Smooth muscle cell of the brain vasculature (primary cell): ENCODE results near the gene MEGF11.

Experiments
- DNase-seq: peaks from one replicate; pipeline ENCODE4 v3.0.0-alpha.2; 2012; ENCODE audit warnings: low read depth, low spot score

MEGF11 gene

DNA sequence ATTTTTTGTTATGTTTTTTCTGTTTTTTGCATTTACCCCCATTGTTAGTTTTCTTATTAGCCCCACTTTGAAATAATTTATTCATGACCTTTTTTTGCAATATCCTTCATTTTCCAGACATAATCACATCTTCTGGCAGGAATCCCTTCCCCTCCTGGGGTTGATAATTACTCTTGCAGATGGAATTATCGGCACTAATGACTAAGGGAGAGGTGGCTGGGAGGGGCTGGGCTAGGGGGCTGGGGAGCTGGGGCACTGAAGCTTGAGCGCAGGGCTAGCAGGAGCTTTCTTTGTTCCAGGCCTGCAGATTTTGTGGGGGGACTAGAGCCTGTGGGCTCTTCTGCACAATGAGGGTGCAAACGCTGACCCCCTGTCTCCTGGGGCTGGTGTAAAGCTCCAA is 306.5 kb downstream of the MEGF11 start:
- no peak for DNase-seq

DNA sequence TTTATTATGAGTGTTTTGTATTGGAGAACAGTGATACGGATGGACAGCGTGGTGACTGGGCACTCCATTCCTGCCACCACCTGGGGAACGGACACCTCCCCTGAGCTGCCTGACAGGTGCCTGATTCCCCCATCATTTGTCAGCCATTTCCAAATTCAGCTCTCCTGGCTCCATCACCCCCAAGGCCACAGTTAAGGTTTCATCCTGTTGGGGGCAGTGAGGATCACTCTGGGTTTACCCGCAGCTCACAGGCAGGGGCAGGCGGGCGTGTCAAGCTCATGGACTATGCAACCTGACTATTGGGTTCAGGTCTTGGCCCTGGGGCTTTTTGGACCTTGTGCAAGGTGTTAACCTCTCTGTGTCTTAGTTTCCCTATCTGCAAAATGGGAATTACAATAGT is 307.9 kb downstream of the MEGF11 start:
- DNase-seq = no peak

DNA sequence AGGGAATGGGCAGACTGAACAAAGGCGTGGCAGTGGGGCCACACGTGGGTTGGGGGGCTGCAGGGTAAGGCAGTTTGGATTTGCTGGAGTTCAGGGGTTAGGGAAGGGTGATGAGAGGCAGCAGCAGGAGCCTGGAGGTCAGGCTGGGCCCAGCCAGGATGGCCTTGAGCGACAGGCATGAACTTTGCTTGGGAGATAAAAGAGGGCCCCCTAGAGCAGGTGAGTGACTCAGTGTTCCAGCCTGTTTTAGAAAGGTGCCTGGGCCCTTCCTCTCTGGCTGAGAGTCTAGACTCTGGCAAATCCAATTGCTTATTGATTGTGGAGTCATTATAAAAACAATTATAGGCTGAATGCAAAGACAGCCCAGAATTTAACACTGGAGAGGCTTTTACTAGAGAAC is 309.1 kb downstream of the MEGF11 start:
- no peak for DNase-seq

DNA sequence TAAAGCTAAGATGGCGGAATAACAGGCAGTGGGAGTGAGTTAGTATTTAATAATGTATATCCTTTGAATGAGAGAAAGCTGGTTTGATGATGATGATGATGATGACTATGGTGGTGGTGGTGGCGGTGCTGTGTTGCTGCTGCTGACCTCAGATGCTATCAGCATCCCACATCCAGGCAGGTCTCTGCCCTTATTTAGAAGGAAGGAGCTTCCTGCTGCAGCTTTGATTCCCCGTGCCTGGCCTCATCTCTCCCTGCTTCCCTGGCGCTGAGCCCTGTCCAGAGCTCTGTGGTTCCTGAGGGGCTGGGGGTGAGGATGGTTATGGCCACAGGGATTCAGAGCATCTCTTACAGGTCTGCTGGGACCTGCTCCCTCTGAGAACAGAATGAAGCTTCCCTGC is 311.1 kb downstream of the MEGF11 start:
- no peak for DNase-seq

DNA sequence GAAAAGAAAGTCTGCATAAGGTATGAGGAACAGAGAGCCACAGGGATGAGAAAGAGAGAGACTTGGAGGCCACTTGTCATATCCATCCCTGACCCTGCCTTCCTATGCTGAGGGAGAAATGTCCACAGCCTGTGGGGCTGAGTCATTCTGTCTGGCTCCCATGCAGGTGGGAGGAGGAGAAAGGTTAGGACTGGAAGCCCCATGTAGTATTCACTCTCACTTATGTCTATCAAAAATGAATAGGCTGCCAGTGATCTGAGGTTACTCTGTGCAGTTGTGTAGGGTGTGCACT is 313.0 kb downstream of the MEGF11 start:
- DNase-seq = no peak

DNA sequence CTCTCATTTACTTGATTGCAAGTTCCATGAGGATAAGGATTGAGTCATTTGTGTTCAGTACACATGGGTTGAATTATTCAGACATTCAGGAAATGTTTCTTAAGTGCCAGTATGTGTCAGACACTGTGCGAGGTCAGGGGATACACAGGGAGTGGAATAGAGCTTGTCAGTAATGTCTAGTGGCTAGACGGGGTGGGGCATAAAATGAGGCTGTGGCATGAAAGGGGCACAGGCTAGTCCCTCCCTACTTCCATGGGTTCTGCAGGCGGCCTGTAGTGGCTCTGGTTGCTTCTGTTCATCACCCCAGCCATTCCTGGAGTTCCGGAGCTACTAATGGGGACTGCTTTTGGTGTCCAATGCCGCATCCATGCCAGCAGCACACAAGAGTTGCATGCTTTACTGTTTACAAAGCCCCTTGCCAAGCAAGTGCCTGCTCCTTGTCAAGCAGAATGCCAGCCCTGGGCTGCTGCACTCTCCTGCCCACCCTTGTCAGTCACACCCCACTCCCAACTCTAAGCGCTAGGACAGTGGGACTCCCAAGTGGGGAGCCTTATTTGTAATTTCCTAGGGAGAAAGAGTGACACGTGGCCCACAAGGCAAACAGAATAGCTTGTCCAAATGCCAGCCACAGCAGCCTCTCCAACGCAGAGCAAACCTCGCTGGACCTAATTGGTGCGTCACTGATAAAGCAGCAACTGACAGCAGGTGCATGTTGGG is 313.5 kb downstream of the MEGF11 start:
- DNase-seq = no peak

DNA sequence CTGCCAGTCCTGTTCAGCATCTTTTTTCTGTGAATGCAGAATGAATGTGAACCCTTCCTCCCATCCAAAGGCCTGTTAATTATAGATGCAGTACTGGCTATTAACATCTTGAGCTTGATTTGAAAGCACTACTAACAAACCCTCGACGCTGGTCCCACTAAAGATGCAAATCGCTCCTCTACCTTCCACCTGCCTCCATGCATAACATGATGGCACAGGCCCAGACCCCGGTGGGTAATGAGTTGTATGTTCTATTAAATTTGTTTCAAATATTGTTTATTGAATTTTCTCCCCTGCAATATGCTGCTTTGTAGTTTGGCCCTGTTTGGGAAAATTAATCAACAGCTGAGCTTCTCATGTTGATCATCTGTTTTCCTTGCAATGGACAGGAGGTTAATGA is 314.9 kb downstream of the MEGF11 start:
- no peak for DNase-seq

DNA sequence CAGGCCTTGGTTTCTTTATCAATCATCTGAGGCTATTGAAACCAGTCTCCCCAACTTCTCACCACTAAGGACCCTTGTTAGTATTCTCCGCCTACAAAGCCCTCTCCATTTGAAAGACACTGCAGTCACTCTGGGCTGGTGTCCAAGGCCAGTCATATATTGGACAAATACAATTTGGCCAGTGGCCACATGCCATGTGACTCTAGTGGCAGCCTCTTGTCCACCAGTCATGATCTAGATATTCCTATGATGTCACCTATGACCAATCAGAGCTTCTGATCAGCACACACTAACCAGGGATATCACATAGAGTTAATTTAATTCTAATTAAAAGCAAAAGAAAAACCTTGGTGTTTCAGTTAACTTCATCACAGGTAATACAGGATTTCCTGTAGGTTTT is 316.1 kb downstream of the MEGF11 start:
- DNase-seq = no peak

DNA sequence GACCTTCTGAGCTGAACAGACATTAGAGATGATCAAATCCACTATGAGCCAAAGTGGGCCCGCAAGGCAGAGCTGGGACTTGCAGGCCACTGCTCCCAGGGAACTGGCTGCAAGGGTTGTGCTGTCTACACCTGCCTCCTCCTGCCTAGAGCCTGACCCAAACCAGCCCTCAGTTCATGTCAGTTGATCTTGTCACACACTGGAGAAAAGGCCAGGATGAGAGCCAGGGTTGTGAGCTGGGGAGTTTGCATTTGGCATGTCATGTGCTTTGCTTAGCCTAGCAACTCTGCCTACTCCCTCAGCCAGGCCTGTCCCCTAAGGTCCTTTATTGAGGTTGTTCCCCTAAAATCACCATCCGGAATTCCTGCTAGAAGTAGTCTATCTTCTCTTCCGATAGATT is 316.5 kb downstream of the MEGF11 start:
- no peak for DNase-seq

DNA sequence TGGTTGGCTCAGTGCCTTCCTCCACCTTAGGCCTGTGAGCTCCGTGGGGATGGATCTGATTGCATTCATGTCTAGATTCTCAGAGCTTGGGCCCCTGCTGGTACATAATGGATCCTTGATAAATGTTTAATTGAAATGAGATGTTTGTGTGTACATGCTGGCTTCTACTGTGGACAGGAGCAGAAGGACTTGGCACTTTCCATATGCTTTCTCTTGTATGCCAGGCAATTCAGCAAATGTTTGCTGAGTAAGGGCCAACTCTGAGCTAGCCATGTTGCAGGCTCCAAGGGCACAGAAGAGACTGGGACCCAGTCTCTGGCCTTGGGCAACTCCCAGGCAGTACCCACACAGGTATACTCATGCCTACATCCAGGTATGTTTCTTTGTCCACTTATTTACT is 317.3 kb downstream of the MEGF11 start:
- no peak for DNase-seq

DNA sequence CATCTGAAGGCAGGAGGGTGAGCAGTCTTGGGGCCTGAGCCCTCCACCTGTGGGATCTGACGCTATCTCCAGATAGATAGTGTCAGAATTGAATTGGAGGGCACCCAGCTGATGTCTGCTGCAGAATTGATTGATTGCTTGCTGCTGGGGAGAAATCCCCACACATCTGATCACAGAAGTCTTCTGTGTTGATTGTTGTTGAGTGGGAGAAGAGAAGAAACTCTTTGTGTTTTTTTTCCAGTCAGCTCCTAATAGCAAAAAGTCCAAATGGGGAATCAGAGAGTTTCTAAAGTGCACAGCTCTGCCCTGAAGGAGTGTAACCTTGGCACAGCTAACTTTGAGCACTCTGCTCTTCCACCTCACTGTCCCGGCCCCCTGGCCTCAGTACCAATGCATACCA is 318.2 kb downstream of the MEGF11 start:
- DNase-seq = no peak

DNA sequence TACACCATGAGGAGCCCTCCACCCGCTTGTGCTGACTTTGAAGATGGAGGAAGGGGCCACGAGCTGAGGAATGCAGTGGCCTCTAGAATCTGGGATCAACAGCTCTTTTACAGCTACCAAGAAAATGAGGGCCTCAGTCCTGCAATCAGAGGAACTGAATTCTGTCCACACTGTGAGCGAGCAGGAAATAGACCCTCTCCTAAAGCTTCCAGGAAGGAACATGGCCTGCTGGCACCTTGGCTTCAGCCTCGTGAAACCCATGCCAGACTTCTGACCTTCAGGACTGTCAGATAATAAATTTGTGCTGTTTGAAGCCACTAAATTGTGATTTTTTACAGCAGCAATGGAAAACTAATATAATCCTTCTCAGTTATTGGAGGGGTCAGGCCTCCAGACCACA is 322.3 kb downstream of the MEGF11 start:
- DNase-seq = no peak

DNA sequence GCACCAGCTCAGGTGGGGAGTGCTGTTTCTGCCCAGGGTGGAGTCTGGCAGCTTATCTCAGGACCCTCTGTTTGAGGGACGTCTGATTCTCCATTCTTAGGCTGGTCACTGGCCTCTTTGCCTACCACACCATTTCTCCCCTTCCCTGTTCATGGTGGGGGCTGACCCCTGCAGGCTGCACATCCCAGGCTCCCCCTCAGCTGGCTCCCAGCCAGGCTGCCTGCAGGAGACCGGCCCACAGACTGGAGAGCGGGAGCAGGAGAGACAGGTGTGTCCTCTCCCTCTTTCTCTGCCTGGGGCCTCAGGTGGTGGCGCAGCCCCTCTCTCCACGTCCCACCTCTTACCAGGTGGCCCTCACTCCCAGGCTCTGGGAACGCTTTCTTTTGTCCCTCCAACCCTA is 323.4 kb downstream of the MEGF11 start:
- DNase-seq = no peak

DNA sequence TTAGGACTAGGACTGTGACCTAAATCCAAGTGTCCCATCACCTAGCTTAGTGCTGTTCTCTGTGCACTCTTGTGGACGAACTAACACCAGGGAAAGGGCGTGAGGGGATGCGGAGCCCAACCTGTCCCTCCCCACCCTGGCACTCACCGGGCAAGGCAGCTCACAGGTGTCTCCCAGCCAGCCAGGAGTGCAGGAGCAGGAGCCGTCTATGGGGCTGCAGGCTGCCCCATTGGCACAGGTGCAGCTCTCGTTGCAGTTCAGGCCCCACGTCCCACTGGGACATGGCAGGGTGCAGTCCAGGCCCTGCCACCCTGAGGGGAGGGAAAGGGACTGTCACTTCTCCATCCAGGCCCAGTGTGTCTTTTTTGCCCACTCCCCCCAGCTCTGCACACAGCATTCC is 324.0 kb downstream of the MEGF11 start:
- DNase-seq = no peak

DNA sequence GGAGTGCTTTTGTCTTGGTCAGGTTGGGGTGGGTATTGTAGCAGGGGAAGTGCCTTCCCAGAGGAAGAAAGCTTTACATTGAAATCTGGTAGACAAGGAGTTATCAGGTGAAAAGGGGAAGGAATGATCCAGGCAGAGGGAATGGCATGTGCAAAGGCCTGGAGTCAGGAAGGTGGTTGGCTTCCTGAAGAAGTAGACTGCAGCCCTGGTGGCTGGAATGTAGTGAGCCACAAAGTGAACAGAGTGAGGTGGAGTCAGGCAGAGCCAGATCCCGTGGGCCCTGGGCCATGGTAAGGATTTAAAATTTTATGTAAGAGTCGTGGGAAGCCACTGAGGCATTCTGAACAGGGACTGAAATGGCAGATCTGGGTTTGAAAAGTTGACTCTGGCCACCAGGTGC is 326.0 kb downstream of the MEGF11 start:
- DNase-seq = no peak

DNA sequence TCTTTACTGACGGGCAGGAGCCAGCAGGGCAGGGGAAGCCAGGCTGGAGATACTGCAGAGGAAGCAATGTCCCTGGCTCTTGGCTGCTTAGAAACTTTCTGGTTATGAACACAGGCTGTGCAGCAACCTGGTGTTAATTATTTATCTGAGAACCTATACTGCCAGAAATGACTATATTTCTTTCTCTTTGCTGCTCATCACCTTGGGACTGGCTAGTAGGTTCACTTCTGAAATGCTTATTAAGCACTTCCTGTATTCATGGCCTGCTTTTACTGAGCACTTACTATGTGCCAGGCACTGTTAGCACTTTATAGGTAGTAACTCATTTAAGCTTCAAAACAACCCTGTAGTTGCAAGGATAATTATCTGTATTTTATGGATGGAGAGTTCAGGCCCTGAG is 326.7 kb downstream of the MEGF11 start:
- no peak for DNase-seq

DNA sequence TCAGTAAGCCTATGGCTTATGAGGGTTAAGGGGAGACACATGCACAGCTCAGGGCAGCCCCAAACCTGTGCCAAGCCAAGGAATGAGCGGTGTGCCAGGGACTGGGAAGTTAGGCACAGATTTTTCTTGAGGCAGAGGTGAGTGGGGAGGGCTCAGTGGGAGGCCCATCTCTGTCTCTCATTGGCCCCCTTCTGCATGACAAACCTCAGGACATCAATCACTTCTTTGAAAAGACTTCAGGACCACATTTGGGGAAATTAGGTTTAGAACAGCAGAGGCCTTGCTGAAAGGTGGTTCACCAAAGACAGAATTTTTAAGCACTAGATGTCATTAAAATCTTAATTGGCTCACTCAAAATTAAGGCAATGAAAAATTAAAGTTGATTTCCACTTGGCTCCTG is 327.1 kb downstream of the MEGF11 start:
- no peak for DNase-seq

DNA sequence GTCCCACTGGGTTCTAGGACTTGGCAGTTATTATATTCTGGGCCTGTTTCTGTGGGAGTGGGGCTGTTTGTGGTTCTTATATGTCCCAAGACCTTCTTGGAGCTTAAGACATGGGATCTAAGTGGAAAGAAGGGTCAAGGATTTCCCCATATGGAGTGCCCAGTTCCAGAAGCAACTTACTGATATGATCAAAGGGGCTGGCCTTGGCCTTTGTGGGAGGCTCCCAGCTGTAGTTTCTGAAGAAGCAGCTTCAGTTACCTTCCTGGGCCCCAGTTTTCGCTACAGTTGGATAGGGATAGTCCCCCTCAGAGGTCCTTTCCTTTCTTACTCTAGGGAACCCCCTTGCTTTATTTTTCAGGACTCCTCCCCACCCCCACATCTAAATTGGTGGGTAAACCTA is 328.2 kb downstream of the MEGF11 start:
- DNase-seq = no peak

DNA sequence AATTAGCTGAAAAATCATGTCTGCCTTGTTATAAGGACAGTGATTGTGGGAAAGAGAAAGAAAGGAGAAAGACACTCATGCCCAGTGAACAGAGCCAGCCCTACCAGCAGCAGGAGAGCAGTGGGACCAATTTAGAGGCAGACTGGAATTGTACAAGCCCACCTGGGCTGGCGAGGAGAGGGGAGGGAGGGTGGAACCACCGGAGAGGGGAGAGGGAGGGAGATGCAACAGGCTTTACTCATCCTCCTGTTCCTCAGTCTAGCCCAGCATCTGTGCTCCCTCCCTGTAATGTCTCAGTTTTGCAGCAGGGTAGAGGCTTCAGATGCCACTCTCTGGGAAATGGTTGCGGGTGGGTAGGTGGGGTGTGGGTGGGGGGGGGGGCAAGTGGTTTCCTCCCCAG is 329.5 kb downstream of the MEGF11 start:
- no peak for DNase-seq

DNA sequence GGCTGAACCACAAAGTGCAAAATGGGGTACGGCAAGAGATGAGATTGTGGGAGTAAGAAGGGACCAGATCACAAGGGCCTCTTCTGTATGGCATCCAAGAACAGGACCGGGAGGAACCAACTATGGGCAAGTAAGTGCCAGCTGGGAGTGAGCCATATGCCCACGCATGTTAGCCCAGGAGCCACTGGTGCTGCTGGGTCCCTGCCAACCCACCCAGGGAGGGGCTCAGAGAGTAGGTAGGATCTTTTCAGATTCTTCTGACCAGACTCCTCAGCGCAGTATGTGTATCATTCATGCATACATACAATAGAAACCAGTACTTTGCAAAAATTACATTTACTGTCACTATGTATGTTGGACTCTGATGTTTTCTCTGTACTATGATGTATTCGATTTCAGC is 330.3 kb downstream of the MEGF11 start:
- no peak for DNase-seq

DNA sequence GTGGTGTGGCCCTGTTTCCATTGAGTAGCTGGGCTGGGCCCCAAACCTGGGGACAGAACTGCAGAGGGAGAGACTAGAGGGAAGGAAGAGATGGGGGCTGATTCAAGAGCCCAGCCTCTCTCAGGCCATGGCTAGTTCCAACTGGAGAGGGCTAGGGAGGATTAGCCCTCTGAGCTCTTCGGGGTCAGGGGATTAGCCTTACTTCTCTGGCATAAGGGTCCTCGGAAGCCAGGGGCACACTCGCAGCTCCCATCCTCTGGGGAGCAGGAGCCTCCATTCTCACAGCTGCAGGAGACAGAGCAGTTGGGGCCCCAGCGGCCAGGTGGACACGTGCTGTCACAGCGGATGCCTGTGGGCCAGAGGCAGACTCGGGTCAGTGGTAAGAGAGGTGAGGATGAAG is 330.9 kb downstream of the MEGF11 start:
- DNase-seq = no peak

DNA sequence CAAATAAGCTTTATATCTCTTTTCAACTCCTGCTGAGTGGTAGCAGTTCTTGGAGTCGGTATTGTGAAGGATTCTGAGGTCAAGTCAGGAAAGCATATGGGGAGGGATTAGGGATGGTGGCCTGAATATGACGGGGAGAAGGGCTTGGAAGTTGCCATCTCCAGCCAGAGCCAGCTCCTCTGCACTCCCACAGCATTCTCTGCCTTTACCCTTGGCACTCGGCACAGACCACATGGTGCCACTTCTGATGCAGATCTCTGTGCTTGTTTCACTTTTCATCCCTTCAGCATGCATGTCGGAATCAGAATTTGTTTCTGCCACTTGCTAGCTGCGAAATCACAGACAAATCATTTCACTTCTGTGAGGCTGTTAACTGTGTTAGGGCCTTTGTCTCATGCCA is 331.8 kb downstream of the MEGF11 start:
- no peak for DNase-seq

DNA sequence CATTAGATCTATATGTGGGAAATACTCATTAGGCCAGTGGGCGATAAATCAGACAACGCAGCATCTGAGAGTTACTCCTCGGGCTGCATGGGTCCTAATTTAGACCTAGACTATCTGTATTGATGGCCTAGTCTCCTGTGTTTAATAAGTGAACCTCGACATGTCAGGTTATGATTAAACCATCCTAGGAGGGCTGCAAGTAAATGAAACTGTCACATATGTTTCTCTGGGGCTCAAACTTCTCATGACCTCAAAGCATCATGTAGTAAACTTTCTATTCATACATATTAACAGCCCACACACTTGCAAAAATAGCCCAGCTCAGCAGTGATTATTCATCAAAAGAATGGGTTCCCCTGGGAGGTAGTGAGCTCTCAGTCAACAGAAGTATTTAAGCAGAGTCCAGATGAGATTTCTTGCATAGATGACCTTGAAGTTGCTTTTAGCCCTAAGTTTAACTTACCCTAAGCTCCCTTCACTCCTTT is 332.7 kb downstream of the MEGF11 start:
- no peak for DNase-seq

DNA sequence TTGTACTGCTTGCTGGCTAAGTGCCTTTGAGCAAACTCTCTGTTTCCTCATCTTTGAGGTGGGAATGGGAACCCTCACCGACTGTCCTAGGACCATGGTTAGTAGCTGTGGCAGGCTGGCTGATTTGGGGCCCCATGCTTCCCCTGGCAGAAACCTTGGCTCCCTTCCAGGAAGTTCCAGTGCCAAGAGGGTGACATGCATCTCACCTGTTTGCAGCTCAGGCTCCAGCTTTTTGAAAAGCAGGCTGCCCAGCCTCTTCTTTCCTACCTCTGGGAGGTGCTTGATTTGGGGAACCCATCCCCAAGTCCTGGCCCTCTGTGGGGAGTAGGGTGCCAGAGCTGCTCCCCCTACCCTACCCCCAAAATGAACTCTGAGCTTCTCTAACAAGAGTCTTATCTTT is 333.4 kb downstream of the MEGF11 start:
- DNase-seq = no peak
